ENCODE results near the gene SGSM1. TPM values are rescaled to one million over a fixed set of nuclear protein-coding genes. Genes with fewer than 3 reads are reported as not detected.

SGSM1 gene
- total and polyA plus RNA-seq, 9 donors = 0.91 to 4.4 (median 2.5) TPM

- WGBS, 3 donors = 85 to 89% (median 85%) methylated on average over 6 of the region's 6 CpGs
- DNase-seq = no peak
- no peak overlapping the region for H3K4me3 ChIP-seq
- H3K27me3 ChIP-seq = no peaks in the 10 kb centered on the region
- no peaks in the 10 kb centered on the region for H3K36me3 ChIP-seq
- TF ChIP-seq CTCF (IDR thresholded peaks at IDR 0.05) (no peak), POLR2A (IDR thresholded peaks at IDR 0.05) (no peak), EP300 (IDR thresholded peaks at IDR 0.05) (no peak)
- no peaks in the 10 kb centered on the region for H3K9me3 ChIP-seq
- no peak overlapping the region for H3K27ac ChIP-seq
- H3K4me1 ChIP-seq (ENCODE audit: insufficient read depth) = no peaks in the 10 kb centered on the region
- intact Hi-C loops (cut with DNase I) = no loop called here
Measured at GRCh38 chr22:24791362-24791761, 14.6 kb upstream of the SGSM1 start.

- no peak overlapping the region for H3K27ac ChIP-seq
- no peaks in the 10 kb centered on the region for H3K27me3 ChIP-seq
- TF ChIP-seq POLR2A (IDR thresholded peaks at IDR 0.05) (no peak), CTCF (IDR thresholded peaks at IDR 0.05) (no peak)
- H3K4me3 ChIP-seq = no peak overlapping the region
- intact Hi-C loops (cut with DNase I) = no loop called here
- no peaks in the 10 kb centered on the region for H3K36me3 ChIP-seq
- WGBS, 3 donors = 79 to 91% (median 85%) methylated on average over 3 of the region's 3 CpGs
- no peaks in the 10 kb centered on the region for H3K9me3 ChIP-seq
- DNase-seq = no peak
- no peaks in the 10 kb centered on the region for H3K4me1 ChIP-seq (ENCODE audit: insufficient read depth)
Measured at GRCh38 chr22:24796056-24796455, 10.0 kb upstream of the SGSM1 start.

GRCh38 chr22:24796860-24797259, 9.2 kb upstream of the SGSM1 start:
- intact Hi-C loops (cut with DNase I) = no loop called here
- H3K36me3 ChIP-seq = no peaks in the 10 kb centered on the region
- TF ChIP-seq CTCF (IDR thresholded peaks at IDR 0.05) = no peak
- no peak for TF ChIP-seq EP300 (IDR thresholded peaks at IDR 0.05)
- H3K4me1 ChIP-seq (ENCODE audit: insufficient read depth) = no peaks in the 10 kb centered on the region
- no peaks in the 10 kb centered on the region for H3K9me3 ChIP-seq
- H3K4me3 ChIP-seq = no peak overlapping the region
- no peak overlapping the region for H3K27ac ChIP-seq
- WGBS, 3 donors = 65 to 76% (median 70%) methylated on average over 4 of the region's 4 CpGs
- H3K27me3 ChIP-seq = no peaks in the 10 kb centered on the region
- no peak for DNase-seq

GRCh38 chr22:24801901-24802465, 4.0 kb upstream of the SGSM1 start:
- Histone ChIP-seq H3K27ac (no peak overlapping the region), H3K36me3 (no peaks in the 10 kb centered on the region), H3K9me3 (no peaks in the 10 kb centered on the region), H3K4me1 (ENCODE audit: insufficient read depth) (no peaks in the 10 kb centered on the region), H3K4me3 (no peak overlapping the region), H3K27me3 (no peaks in the 10 kb centered on the region)
- intact Hi-C loops (cut with DNase I) = no loop called here
- 75 to 79% (median 78%) methylated on average over 6 of the region's 6 CpGs for whole genome bisulfite sequencing, 3 donors
- DNase-seq = no peak
- TF ChIP-seq POLR2A (IDR thresholded peaks at IDR 0.05) = no peak
- TF ChIP-seq CTCF (IDR thresholded peaks at IDR 0.05) = no peak
